Measurements from ENCODE around the gene TMEM81. TPM values are rescaled to one million over a fixed set of nuclear protein-coding genes. Genes with fewer than 3 reads are reported as not detected.
A peak's percentile ranks its signal among the peaks of the same experiment; 100 is the strongest.

TMEM81 gene
- polyA plus RNA-seq, 3 donors, result 0.17 to 1.5 (median 0.36) TPM

GRCh38 chr1:205041998-205042910 is 42.0 kb downstream of the TMEM81 start:
- peaks cover 0 to 11% of the 10 kb centered on the region in 2 donors for H3K9me3 ChIP-seq (replicated peaks in 1 of 2; ENCODE audit: control insufficient read depth in 1 of 2, insufficient read depth in 1 of 2, low read length in 2 of 2)
- H2AFZ ChIP-seq (ENCODE audit: insufficient read depth, low read depth, low read length, poor library complexity, severe bottlenecking), result no peak overlapping the region
- H4K20me1 ChIP-seq (ENCODE audit: insufficient read depth, low read length), result no peaks in the 10 kb centered on the region
- H3K4me1 ChIP-seq (ENCODE audit: control insufficient read depth in 1 of 2, insufficient read depth in 2 of 2, low read length in 2 of 2), result no peaks in the 10 kb centered on the region
- no peak overlapping the region for H3K9ac ChIP-seq (ENCODE audit: insufficient read depth, low read length, poor library complexity, severe bottlenecking)
- H3K79me2 ChIP-seq (ENCODE audit: insufficient read depth, low read length), result no peaks in the 10 kb centered on the region
- H3K27me3 ChIP-seq (ENCODE audit: control insufficient read depth in 2 of 2, insufficient read depth in 2 of 2, low read length in 2 of 2), result peaks cover 20 to 54% of the 10 kb centered on the region in 2 donors
- no peak overlapping the region for H3K4me2 ChIP-seq (replicated peaks; ENCODE audit: extremely low read depth, low read length, poor library complexity, severe bottlenecking)
- H3K4me3 Mint-ChIP-seq, result peak overlapping the region in 1 of 2 donors; percentile 60
- peaks cover 59 to 68% (median 63%) of the 10 kb centered on the region in 3 donors for H3K27me3 Mint-ChIP-seq (ENCODE audit: low read depth in 3 of 3)
- H3K9me3 Mint-ChIP-seq, result peaks cover 0 to 3% (median 0%) of the 10 kb centered on the region in 7 donors
- H3K27ac ChIP-seq (ENCODE audit: low read depth in 1 of 2, low read length in 2 of 2), result no peak overlapping the region
- TF ChIP-seq, protein P1, sequence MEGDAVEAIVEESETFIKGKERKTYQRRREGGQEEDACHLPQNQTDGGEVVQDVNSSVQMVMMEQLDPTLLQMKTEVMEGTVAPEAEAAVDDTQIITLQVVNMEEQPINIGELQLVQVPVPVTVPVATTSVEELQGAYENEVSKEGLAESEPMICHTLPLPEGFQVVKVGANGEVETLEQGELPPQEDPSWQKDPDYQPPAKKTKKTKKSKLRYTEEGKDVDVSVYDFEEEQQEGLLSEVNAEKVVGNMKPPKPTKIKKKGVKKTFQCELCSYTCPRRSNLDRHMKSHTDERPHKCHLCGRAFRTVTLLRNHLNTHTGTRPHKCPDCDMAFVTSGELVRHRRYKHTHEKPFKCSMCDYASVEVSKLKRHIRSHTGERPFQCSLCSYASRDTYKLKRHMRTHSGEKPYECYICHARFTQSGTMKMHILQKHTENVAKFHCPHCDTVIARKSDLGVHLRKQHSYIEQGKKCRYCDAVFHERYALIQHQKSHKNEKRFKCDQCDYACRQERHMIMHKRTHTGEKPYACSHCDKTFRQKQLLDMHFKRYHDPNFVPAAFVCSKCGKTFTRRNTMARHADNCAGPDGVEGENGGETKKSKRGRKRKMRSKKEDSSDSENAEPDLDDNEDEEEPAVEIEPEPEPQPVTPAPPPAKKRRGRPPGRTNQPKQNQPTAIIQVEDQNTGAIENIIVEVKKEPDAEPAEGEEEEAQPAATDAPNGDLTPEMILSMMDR (IDR thresholded peaks at IDR 0.05), result no peak
- no peaks in the 10 kb centered on the region for H3K4me1 Mint-ChIP-seq
- intact Hi-C loops (cut with micrococcal nuclease), result no loop called here
- no peaks in the 10 kb centered on the region for H3K36me3 Mint-ChIP-seq
- H3K27ac Mint-ChIP-seq, result no peak overlapping the region
- no peak overlapping the region for H3K4me3 ChIP-seq (replicated peaks in 1 of 3; ENCODE audit: low read depth in 2 of 3, low read length in 3 of 3)
- no peaks in the 10 kb centered on the region for H3K36me3 ChIP-seq (replicated peaks in 1 of 2; ENCODE audit: control insufficient read depth in 1 of 2, insufficient read depth in 2 of 2, low read length in 2 of 2)
- no peak for DNase-seq
- 88% methylated on average over 10 of the region's 16 CpGs for WGBS (ENCODE audit: insufficient coverage)

DNA sequence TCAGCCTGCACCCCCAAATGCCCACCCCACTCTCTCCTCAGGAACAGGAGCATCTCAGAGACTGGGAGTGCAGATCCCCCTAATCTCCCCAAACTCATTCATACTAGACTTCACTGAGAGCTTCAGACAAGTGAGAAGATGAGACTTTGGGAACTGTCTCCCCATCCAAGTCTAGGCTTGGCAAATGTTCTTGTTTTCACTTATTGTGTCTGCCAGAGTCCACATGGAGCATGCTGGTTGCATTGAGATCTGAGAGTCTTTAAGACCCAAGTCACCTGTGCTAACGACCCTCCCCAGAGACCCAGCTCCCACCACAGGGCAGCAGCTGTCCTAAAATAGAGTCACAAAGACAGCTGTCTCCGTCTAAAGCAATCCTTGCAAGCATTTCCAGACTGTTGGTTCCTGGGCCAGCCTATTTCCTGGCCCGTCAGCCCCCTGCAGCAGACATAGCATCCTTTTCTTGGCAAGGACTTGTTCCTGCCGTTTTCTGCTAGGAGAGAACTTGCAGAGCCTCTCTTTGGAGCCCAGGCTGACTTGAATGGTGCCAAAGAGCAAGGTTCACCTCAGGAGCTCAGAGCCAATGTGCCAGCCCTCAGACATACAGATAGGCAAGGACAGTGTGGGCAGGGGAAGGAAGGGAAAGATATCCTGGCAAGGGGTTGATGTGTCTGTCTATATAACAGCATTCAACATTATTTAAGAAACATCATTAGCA is 43.1 kb downstream of the TMEM81 start:
- Mint-ChIP-seq H3K36me3 (no peaks in the 10 kb centered on the region), H3K9me3 (peaks cover 0 to 3% (median 0%) of the 10 kb centered on the region in 7 donors), H3K4me3 (peak overlapping the region in 1 of 2 donors; percentile 6), H3K27ac (no peak overlapping the region), H3K4me1 (no peaks in the 10 kb centered on the region), H3K27me3 (ENCODE audit: low read depth in 3 of 3) (peaks cover 52 to 59% (median 54%) of the 10 kb centered on the region in 3 donors)
- Histone ChIP-seq H3K9ac (ENCODE audit: insufficient read depth, low read length, poor library complexity, severe bottlenecking) (no peak overlapping the region), H3K9me3 (replicated peaks in 1 of 2; ENCODE audit: control insufficient read depth in 1 of 2, insufficient read depth in 1 of 2, low read length in 2 of 2) (peaks cover 0 to 11% of the 10 kb centered on the region in 2 donors), H3K4me2 (replicated peaks; ENCODE audit: extremely low read depth, low read length, poor library complexity, severe bottlenecking) (no peak overlapping the region), H3K36me3 (replicated peaks in 1 of 2; ENCODE audit: control insufficient read depth in 1 of 2, insufficient read depth in 2 of 2, low read length in 2 of 2) (no peaks in the 10 kb centered on the region), H3K27ac (ENCODE audit: low read depth in 1 of 2, low read length in 2 of 2) (no peak overlapping the region), H3K79me2 (ENCODE audit: insufficient read depth, low read length) (no peaks in the 10 kb centered on the region), H4K20me1 (ENCODE audit: insufficient read depth, low read length) (no peaks in the 10 kb centered on the region), H3K27me3 (ENCODE audit: control insufficient read depth in 2 of 2, insufficient read depth in 2 of 2, low read length in 2 of 2) (peaks cover 20 to 46% of the 10 kb centered on the region in 2 donors), H3K4me1 (ENCODE audit: control insufficient read depth in 1 of 2, insufficient read depth in 2 of 2, low read length in 2 of 2) (no peaks in the 10 kb centered on the region), H3K4me3 (replicated peaks in 1 of 3; ENCODE audit: low read depth in 2 of 3, low read length in 3 of 3) (no peak overlapping the region), H2AFZ (ENCODE audit: insufficient read depth, low read depth, low read length, poor library complexity, severe bottlenecking) (no peak overlapping the region)
- whole genome bisulfite sequencing (ENCODE audit: insufficient coverage), result 59% methylated on average over 4 of the region's 4 CpGs
- TF ChIP-seq, protein P1 (IDR thresholded peaks at IDR 0.05), result no peak
- intact Hi-C loops (cut with micrococcal nuclease), result no loop called here
- no peak for DNase-seq

Data from CD14-positive monocyte (primary cell).